Liver (tissue), 9 donors: ENCODE data around the gene METTL8. TPM values are rescaled to one million over a fixed set of nuclear protein-coding genes. Genes with fewer than 3 reads are reported as not detected.

Source experiments
- DNase-seq: peaks from one replicate; pipeline ENCODE4 v3.0.0-alpha.2; 2017; ENCODE audit warnings: low spot score
- H3K27ac ChIP-seq, 2 donors: one replicate each; pipeline ENCODE4 v1.7.0; 2013; ENCODE audit warnings: inconsistent platforms in 2 of 2, low read length in 2 of 2, control low read depth in 1 of 2, low read depth in 1 of 2, mild to moderate bottlenecking in 1 of 2
- H3K27me3 ChIP-seq, 4 donors: one replicate each; pipeline versions ENCODE4 v1.6.1 to v1.7.0; 2013; ENCODE audit warnings: low read length in 3 of 4, inconsistent platforms in 1 of 4, mild to moderate bottlenecking in 1 of 4, moderate library complexity in 1 of 4; ENCODE audit not compliant: control insufficient read depth in 4 of 4, insufficient read depth in 4 of 4
- H3K36me3 ChIP-seq, 4 donors: one replicate each; pipeline versions ENCODE4 v1.6.1 to v1.7.0; 2013; ENCODE audit warnings: low read length in 3 of 4, mild to moderate bottlenecking in 3 of 4, low read depth in 1 of 4, moderate library complexity in 1 of 4; ENCODE audit not compliant: control insufficient read depth in 4 of 4, insufficient read depth in 3 of 4
- H3K4me1 ChIP-seq, 4 donors: one replicate each; pipeline versions ENCODE4 v1.6.1 to v1.7.0; 2013; ENCODE audit warnings: low read length in 3 of 4, mild to moderate bottlenecking in 3 of 4, moderate library complexity in 1 of 4; ENCODE audit not compliant: control insufficient read depth in 4 of 4, insufficient read depth in 4 of 4
- H3K4me3 ChIP-seq, 3 donors: one replicate each; pipeline versions ENCODE4 v1.6.1 to v1.7.0; 2013; ENCODE audit warnings: low read length in 3 of 3, control low read depth in 1 of 3, low read depth in 1 of 3, mild to moderate bottlenecking in 1 of 3
- H3K9ac ChIP-seq, 2 donors: one replicate each; pipeline ENCODE4 v1.7.0; 2013; ENCODE audit warnings: low read length in 2 of 2, mild to moderate bottlenecking in 2 of 2, moderate library complexity in 2 of 2, control low read depth in 1 of 2, low read depth in 1 of 2
- H3K9me3 ChIP-seq, 4 donors: one replicate each; pipeline versions ENCODE4 v1.6.1 to v1.7.0; 2013; ENCODE audit warnings: low read length in 3 of 4; ENCODE audit not compliant: control insufficient read depth in 4 of 4
- EGR1 ChIP-seq, 2 donors: IDR thresholded peaks; 2 replicates each; pipeline ENCODE4 v1.6.1; 2016 to 2018; ENCODE audit warnings: antibody characterized with exemption in 2 of 2, low read depth in 2 of 2
- FOXA1 ChIP-seq: IDR thresholded peaks from 2 replicates; pipeline ENCODE4 v1.6.1; 2016; ENCODE audit warnings: antibody characterized with exemption
- FOXA2 ChIP-seq: IDR thresholded peaks from 2 replicates; pipeline ENCODE4 v1.6.1; 2016; ENCODE audit warnings: antibody characterized with exemption
- GABPA ChIP-seq, 2 donors: IDR thresholded peaks in 1 of 2; conservative IDR thresholded peaks in 1 of 2; 2 replicates each; pipeline ENCODE4 v1.6.1; 2016; ENCODE audit warnings: antibody characterized with exemption in 2 of 2, mild to moderate bottlenecking in 1 of 2, moderate library complexity in 1 of 2
- HNF4A ChIP-seq, 2 donors: conservative IDR thresholded peaks; 2 replicates each; pipeline ENCODE4 v1.6.1; 2016; ENCODE audit warnings: antibody characterized with exemption in 2 of 2, mild to moderate bottlenecking in 2 of 2
- HNF4G ChIP-seq: IDR thresholded peaks from 2 replicates; pipeline ENCODE4 v1.6.1; 2016; ENCODE audit warnings: antibody characterized with exemption
- JUND ChIP-seq, 2 donors: IDR thresholded peaks; 2 replicates each; pipeline ENCODE4 v1.6.1; 2016; ENCODE audit warnings: antibody characterized with exemption in 2 of 2
- NR2F2 ChIP-seq: IDR thresholded peaks from 2 replicates; pipeline ENCODE4 v1.6.1; 2016; ENCODE audit warnings: antibody characterized with exemption
- RAD21 ChIP-seq, 2 donors: IDR thresholded peaks; 2 replicates each; pipeline ENCODE4 v1.6.1; 2016; ENCODE audit warnings: antibody characterized with exemption in 2 of 2, mild to moderate bottlenecking in 2 of 2
- RXRA ChIP-seq, 2 donors: IDR thresholded peaks; 2 replicates each; pipeline ENCODE4 v1.6.1; 2017 to 2018; ENCODE audit warnings: antibody characterized with exemption in 2 of 2, mild to moderate bottlenecking in 1 of 2
- SP1 ChIP-seq: IDR thresholded peaks from 2 replicates; pipeline ENCODE4 v1.6.1; 2018; ENCODE audit warnings: antibody characterized with exemption, mild to moderate bottlenecking
- TAF1 ChIP-seq: conservative IDR thresholded peaks from 2 replicates; pipeline ENCODE4 v1.6.1; 2016; ENCODE audit warnings: antibody characterized with exemption, mild to moderate bottlenecking
- YY1 ChIP-seq: IDR thresholded peaks from 2 replicates; pipeline ENCODE4 v1.6.1; 2016; ENCODE audit warnings: antibody characterized with exemption, mild to moderate bottlenecking
- WGBS: extraction: QIAGEN DNeasy Blood & Tissue Kit; methylation state at CpG from one replicate; pipeline ENCODE4 v1.1.7; 2013; 5-methylcytosine and 5-hydroxymethylcytosine counted together
- polyA plus RNA-seq, 2 donors: library from polyadenylated mRNA; stranded (reverse) in 1 of 2; unstranded in 1 of 2; fragments of 200-250 nt in 1 of 2; fragments of >200 nt in 1 of 2; fragmentation: Nextera tagmentation in 1 of 2; extraction: Ambion mirVana in 1 of 2; gene quantifications; one replicate each; pipeline versions ENCODE4 v1.2.1 to v1.2.3, GENCODE V29; 2013 to 2015
- total RNA-seq, 2 donors: library from RNA; depleted of rRNA; stranded (reverse); fragments of >200 nt; gene quantifications; one replicate each; pipeline ENCODE4 v1.2.3, GENCODE V29; 2014
- TF ChIP-seq, protein P1 (sequence below): fragments of 150-350 bp; IDR thresholded peaks from 2 replicates; pipeline ENCODE4 v1.5.1; 2017; ENCODE audit warnings: improper control_type of control experiment, low read depth, low read length; ENCODE audit not compliant: missing input control
- TF ChIP-seq, protein P2 (sequence below): IDR thresholded peaks from 2 replicates; pipeline ENCODE4 v1.6.1; 2016; ENCODE audit warnings: antibody characterized with exemption, mild to moderate bottlenecking
- TF ChIP-seq, protein P3 (sequence below): IDR thresholded peaks from 2 replicates; pipeline ENCODE4 v1.6.1; 2016; ENCODE audit warnings: antibody characterized with exemption
- TF ChIP-seq, protein P4 (sequence below): IDR thresholded peaks from 2 replicates; pipeline ENCODE4 v1.6.1; 2016; ENCODE audit warnings: antibody characterized with exemption
- TF ChIP-seq, protein P5 (sequence below): IDR thresholded peaks from 2 replicates; pipeline ENCODE4 v1.6.1; 2016; ENCODE audit warnings: antibody characterized with exemption
- donor health status: healthy.
- donor health status: healthy.
- donor health status: healthy.
- donor health status: healthy.
- donor health status: healthy.

The METTL8 gene
- total and polyA plus RNA-seq, 4 donors, result 3.6 to 8.1 (median 5.9) TPM

DNA sequence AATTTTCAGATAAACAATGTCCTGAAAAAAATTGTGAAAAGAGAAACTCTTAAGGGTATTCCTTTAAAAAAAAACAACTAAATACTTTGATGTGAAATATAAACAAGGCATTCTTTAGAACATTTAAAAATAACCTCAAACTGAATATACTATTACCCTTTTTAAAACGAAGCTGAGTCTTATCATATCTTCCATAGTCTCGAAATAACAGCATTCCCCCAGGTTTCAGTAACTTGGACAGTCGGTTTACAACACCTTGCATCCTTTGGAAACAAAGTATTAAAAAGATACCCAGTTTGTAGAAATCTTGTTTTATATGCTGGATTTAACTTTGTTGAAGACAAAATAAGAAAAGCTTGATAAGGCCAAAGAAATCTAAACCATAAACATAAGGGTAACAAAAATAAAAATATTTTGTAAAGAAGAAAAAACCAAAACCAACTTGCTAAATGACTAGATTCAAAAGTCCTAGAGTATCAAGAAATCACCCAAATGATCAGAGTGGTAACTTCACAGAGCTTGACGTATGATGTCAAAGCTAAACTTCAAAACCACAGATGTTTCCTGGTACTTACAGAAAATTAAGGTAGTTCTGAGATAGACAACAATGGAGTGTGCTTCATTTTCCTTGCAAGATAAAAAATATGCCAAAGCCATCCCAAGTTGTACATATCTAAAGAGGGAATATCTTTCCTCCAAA, 107.8 kb downstream of the METTL8 start:
- H3K9ac ChIP-seq, result no peak overlapping the region
- 88% methylated on average over 4 of the region's 4 CpGs for WGBS
- no peaks in the 10 kb centered on the region for H3K4me1 ChIP-seq
- DNase-seq, result no peak
- no peaks in the 10 kb centered on the region for H3K27me3 ChIP-seq
- H3K27ac ChIP-seq, result no peak overlapping the region
- TF ChIP-seq GABPA (IDR thresholded peaks at IDR 0.05 in 1 of 2, conservative IDR thresholded peaks at IDR 0.05 in 1 of 2), result no peak
- TF ChIP-seq FOXA1, result no peak
- no peak for TF ChIP-seq EGR1 (IDR thresholded peaks at IDR 0.05; ENCODE audit: low read depth in 2 of 2)
- TF ChIP-seq RXRA (IDR thresholded peaks at IDR 0.05), result no peak
- no peak for TF ChIP-seq TAF1
- no peak for TF ChIP-seq SP1
- no peak for TF ChIP-seq JUND (IDR thresholded peaks at IDR 0.05)
- TF ChIP-seq, protein P1, sequence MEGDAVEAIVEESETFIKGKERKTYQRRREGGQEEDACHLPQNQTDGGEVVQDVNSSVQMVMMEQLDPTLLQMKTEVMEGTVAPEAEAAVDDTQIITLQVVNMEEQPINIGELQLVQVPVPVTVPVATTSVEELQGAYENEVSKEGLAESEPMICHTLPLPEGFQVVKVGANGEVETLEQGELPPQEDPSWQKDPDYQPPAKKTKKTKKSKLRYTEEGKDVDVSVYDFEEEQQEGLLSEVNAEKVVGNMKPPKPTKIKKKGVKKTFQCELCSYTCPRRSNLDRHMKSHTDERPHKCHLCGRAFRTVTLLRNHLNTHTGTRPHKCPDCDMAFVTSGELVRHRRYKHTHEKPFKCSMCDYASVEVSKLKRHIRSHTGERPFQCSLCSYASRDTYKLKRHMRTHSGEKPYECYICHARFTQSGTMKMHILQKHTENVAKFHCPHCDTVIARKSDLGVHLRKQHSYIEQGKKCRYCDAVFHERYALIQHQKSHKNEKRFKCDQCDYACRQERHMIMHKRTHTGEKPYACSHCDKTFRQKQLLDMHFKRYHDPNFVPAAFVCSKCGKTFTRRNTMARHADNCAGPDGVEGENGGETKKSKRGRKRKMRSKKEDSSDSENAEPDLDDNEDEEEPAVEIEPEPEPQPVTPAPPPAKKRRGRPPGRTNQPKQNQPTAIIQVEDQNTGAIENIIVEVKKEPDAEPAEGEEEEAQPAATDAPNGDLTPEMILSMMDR, result no peak
- no peak for TF ChIP-seq RAD21 (IDR thresholded peaks at IDR 0.05)
- TF ChIP-seq, protein P2, sequence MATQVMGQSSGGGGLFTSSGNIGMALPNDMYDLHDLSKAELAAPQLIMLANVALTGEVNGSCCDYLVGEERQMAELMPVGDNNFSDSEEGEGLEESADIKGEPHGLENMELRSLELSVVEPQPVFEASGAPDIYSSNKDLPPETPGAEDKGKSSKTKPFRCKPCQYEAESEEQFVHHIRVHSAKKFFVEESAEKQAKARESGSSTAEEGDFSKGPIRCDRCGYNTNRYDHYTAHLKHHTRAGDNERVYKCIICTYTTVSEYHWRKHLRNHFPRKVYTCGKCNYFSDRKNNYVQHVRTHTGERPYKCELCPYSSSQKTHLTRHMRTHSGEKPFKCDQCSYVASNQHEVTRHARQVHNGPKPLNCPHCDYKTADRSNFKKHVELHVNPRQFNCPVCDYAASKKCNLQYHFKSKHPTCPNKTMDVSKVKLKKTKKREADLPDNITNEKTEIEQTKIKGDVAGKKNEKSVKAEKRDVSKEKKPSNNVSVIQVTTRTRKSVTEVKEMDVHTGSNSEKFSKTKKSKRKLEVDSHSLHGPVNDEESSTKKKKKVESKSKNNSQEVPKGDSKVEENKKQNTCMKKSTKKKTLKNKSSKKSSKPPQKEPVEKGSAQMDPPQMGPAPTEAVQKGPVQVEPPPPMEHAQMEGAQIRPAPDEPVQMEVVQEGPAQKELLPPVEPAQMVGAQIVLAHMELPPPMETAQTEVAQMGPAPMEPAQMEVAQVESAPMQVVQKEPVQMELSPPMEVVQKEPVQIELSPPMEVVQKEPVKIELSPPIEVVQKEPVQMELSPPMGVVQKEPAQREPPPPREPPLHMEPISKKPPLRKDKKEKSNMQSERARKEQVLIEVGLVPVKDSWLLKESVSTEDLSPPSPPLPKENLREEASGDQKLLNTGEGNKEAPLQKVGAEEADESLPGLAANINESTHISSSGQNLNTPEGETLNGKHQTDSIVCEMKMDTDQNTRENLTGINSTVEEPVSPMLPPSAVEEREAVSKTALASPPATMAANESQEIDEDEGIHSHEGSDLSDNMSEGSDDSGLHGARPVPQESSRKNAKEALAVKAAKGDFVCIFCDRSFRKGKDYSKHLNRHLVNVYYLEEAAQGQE, result no peak
- TF ChIP-seq, protein P3, sequence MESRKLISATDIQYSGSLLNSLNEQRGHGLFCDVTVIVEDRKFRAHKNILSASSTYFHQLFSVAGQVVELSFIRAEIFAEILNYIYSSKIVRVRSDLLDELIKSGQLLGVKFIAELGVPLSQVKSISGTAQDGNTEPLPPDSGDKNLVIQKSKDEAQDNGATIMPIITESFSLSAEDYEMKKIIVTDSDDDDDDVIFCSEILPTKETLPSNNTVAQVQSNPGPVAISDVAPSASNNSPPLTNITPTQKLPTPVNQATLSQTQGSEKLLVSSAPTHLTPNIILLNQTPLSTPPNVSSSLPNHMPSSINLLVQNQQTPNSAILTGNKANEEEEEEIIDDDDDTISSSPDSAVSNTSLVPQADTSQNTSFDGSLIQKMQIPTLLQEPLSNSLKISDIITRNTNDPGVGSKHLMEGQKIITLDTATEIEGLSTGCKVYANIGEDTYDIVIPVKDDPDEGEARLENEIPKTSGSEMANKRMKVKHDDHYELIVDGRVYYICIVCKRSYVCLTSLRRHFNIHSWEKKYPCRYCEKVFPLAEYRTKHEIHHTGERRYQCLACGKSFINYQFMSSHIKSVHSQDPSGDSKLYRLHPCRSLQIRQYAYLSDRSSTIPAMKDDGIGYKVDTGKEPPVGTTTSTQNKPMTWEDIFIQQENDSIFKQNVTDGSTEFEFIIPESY, result no peak
- TF ChIP-seq YY1, result no peak
- TF ChIP-seq FOXA2, result no peak
- no peak for TF ChIP-seq HNF4G
- TF ChIP-seq, protein P4, sequence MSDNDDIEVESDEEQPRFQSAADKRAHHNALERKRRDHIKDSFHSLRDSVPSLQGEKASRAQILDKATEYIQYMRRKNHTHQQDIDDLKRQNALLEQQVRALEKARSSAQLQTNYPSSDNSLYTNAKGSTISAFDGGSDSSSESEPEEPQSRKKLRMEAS, result no peak
- no peak for TF ChIP-seq NR2F2
- TF ChIP-seq, protein P5, sequence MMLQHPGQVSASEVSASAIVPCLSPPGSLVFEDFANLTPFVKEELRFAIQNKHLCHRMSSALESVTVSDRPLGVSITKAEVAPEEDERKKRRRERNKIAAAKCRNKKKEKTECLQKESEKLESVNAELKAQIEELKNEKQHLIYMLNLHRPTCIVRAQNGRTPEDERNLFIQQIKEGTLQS, result no peak
- TF ChIP-seq HNF4A (conservative IDR thresholded peaks at IDR 0.05), result no peak
- peaks cover 0 to 7% (median under 1%) of the 10 kb centered on the region in 4 donors for H3K36me3 ChIP-seq
- no peaks in the 10 kb centered on the region for H3K9me3 ChIP-seq
- no peak overlapping the region for H3K4me3 ChIP-seq
